ENCODE measurements around the gene SLC23A2.
"Not testable (repeated sequence)": the region's sequence is repeated elsewhere in the genome, so short reads cannot be mapped to it uniquely, and the experiment has no call there.

Gene SLC23A2

GRCh38 chr20:4853757-4854560 is 147.4 kb downstream of the SLC23A2 start:
- DNase-seq (ENCODE audit: extremely low read depth in 1 of 2, low read depth in 1 of 2) = no peak

- DNase-seq (ENCODE audit: extremely low read depth in 1 of 2, low read depth in 1 of 2) = no peak
Measured at GRCh38 chr20:4853004-4853403, 148.3 kb downstream of the SLC23A2 start.

GRCh38 chr20:4850960-4851359 is 150.3 kb downstream of the SLC23A2 start:
- DNase-seq (ENCODE audit: extremely low read depth in 1 of 2, low read depth in 1 of 2) = no peak

- DNase-seq (ENCODE audit: extremely low read depth in 1 of 2, low read depth in 1 of 2) = not testable (repeated sequence)
Measured at GRCh38 chr20:4848829-4849228, 152.5 kb downstream of the SLC23A2 start.

GRCh38 chr20:4848041-4848440 is 153.3 kb downstream of the SLC23A2 start:
- DNase-seq (ENCODE audit: extremely low read depth in 1 of 2, low read depth in 1 of 2) = no peak

GRCh38 chr20:4846821-4847220 is 154.5 kb downstream of the SLC23A2 start:
- no peak for DNase-seq (ENCODE audit: extremely low read depth in 1 of 2, low read depth in 1 of 2)

- DNase-seq (ENCODE audit: extremely low read depth in 1 of 2, low read depth in 1 of 2) = no peak
Measured at GRCh38 chr20:4844751-4845465, 156.4 kb downstream of the SLC23A2 start.

- no peak for DNase-seq (ENCODE audit: extremely low read depth in 1 of 2, low read depth in 1 of 2)
Measured at GRCh38 chr20:4844325-4844724, 157.0 kb downstream of the SLC23A2 start.

- DNase-seq (ENCODE audit: extremely low read depth in 1 of 2, low read depth in 1 of 2) = no peak
Measured at GRCh38 chr20:4840801-4841200, 160.5 kb downstream of the SLC23A2 start.

- DNase-seq (ENCODE audit: extremely low read depth in 1 of 2, low read depth in 1 of 2) = no peak
Measured at GRCh38 chr20:4838526-4838925, 162.8 kb downstream of the SLC23A2 start.

- DNase-seq (ENCODE audit: extremely low read depth in 1 of 2, low read depth in 1 of 2) = no peak
Measured at GRCh38 chr20:4837760-4838159, 163.6 kb downstream of the SLC23A2 start.

- DNase-seq (ENCODE audit: extremely low read depth in 1 of 2, low read depth in 1 of 2) = no peak
Measured at GRCh38 chr20:4836935-4837334, 164.4 kb downstream of the SLC23A2 start.

GRCh38 chr20:4836473-4836872 is 164.8 kb downstream of the SLC23A2 start:
- no peak for DNase-seq (ENCODE audit: extremely low read depth in 1 of 2, low read depth in 1 of 2)

GRCh38 chr20:4835244-4836177 is 165.8 kb downstream of the SLC23A2 start:
- DNase-seq (ENCODE audit: extremely low read depth in 1 of 2, low read depth in 1 of 2) = no peak

GRCh38 chr20:4833074-4833728 is 168.1 kb downstream of the SLC23A2 start:
- no peak for DNase-seq (ENCODE audit: extremely low read depth in 1 of 2, low read depth in 1 of 2)

- DNase-seq (ENCODE audit: extremely low read depth in 1 of 2, low read depth in 1 of 2) = no peak
Measured at GRCh38 chr20:4832469-4832868, 168.8 kb downstream of the SLC23A2 start.

GRCh38 chr20:4830696-4831095 is 170.6 kb downstream of the SLC23A2 start:
- DNase-seq (ENCODE audit: extremely low read depth in 1 of 2, low read depth in 1 of 2) = no peak

- DNase-seq (ENCODE audit: extremely low read depth in 1 of 2, low read depth in 1 of 2) = no peak
Measured at GRCh38 chr20:4830259-4830658, 171.1 kb downstream of the SLC23A2 start.

GRCh38 chr20:4829514-4830215 is 171.6 kb downstream of the SLC23A2 start:
- DNase-seq (ENCODE audit: extremely low read depth in 1 of 2, low read depth in 1 of 2) = no peak
